HEK293 (cell line): ENCODE measurements around the gene LRRC23.

Source experiments
- BCL11B ChIP-seq: fragments of 450-650 bp; formaldehyde crosslinking; IDR thresholded peaks from 2 replicates; pipeline ENCODE4 v1.5.1; 2016; ENCODE audit warnings: low read depth, missing biosample characterization, missing genetic modification characterization
- GLI2 ChIP-seq: fragments of 450-650 bp; formaldehyde crosslinking; IDR thresholded peaks from 2 replicates; pipeline ENCODE4; 2017; ENCODE audit warnings: missing biosample characterization, missing genetic modification characterization, low read depth, borderline replicate concordance
- HOXA7 ChIP-seq: sonication (generic); formaldehyde crosslinking; IDR thresholded peaks from 2 replicates; pipeline ENCODE4 v1.8.1; 2022; ENCODE audit warnings: missing genetic modification reagents, borderline replicate concordance
- KLF10 ChIP-seq: fragments of 450-650 bp; IDR thresholded peaks from 2 replicates; pipeline ENCODE4 v1.5.1; 2018; ENCODE audit warnings: missing biosample characterization, mild to moderate bottlenecking, missing genetic modification characterization
- KLF17 ChIP-seq: fragments of 450-650 bp; formaldehyde crosslinking; IDR thresholded peaks from 2 replicates; pipeline ENCODE4 v1.5.1; 2016; ENCODE audit warnings: missing biosample characterization, missing genetic modification characterization
- SP3 ChIP-seq: fragments of 450-650 bp; formaldehyde crosslinking; IDR thresholded peaks from 2 replicates; pipeline ENCODE4 v1.5.1; 2016; ENCODE audit warnings: missing biosample characterization, missing genetic modification characterization
- TCF7L2 ChIP-seq: IDR thresholded peaks from 2 replicates; pipeline ENCODE4 v1.6.1; 2011; ENCODE audit warnings: low read depth, mild to moderate bottlenecking, inconsistent platforms, low read length, moderate library complexity, borderline replicate concordance
- TSHZ1 ChIP-seq: fragments of 450-650 bp; formaldehyde crosslinking; IDR thresholded peaks from 2 replicates; pipeline ENCODE4 v1.5.1; 2016; ENCODE audit warnings: missing biosample characterization, missing genetic modification characterization, borderline replicate concordance
- ZBTB10 ChIP-seq: fragments of 450-650 bp; formaldehyde crosslinking; IDR thresholded peaks from 2 replicates; pipeline ENCODE4 v1.5.1; 2016; ENCODE audit warnings: missing biosample characterization, missing genetic modification characterization
- ZBTB20 ChIP-seq: fragments of 450-650 bp; formaldehyde crosslinking; IDR thresholded peaks from 2 replicates; pipeline ENCODE4 v1.5.1; 2016; ENCODE audit warnings: missing biosample characterization, missing genetic modification characterization
- ZBTB8A ChIP-seq: fragments of 450-650 bp; formaldehyde crosslinking; IDR thresholded peaks from 2 replicates; pipeline ENCODE4 v1.5.1; 2016; ENCODE audit warnings: missing biosample characterization, missing genetic modification characterization
- ZNF114 ChIP-seq: fragments of 450-650 bp; formaldehyde crosslinking; IDR thresholded peaks from 2 replicates; pipeline ENCODE4 v1.5.0; 2017; ENCODE audit warnings: missing biosample characterization, missing genetic modification characterization
- ZNF133 ChIP-seq: fragments of 450-650 bp; formaldehyde crosslinking; IDR thresholded peaks from 2 replicates; pipeline ENCODE4 v1.5.1; 2016; ENCODE audit warnings: missing biosample characterization, missing genetic modification characterization
- ZNF157 ChIP-seq: fragments of 450-650 bp; formaldehyde crosslinking; IDR thresholded peaks from 2 replicates; pipeline ENCODE4 v1.5.1; 2016; ENCODE audit warnings: missing biosample characterization, missing genetic modification characterization
- ZNF169 ChIP-seq: fragments of 450-650 bp; formaldehyde crosslinking; IDR thresholded peaks from 2 replicates; pipeline ENCODE4 v1.5.1; 2016; ENCODE audit warnings: missing biosample characterization, missing genetic modification characterization
- ZNF175 ChIP-seq: fragments of 450-650 bp; formaldehyde crosslinking; IDR thresholded peaks from 2 replicates; pipeline ENCODE4 v1.5.1; 2016; ENCODE audit warnings: missing biosample characterization, missing genetic modification characterization
- ZNF23 ChIP-seq: fragments of 450-650 bp; formaldehyde crosslinking; IDR thresholded peaks from 2 replicates; pipeline ENCODE4 v1.5.1; 2016; ENCODE audit warnings: missing biosample characterization, missing genetic modification characterization, borderline replicate concordance
- ZNF341 ChIP-seq: fragments of 450-650 bp; formaldehyde crosslinking; IDR thresholded peaks from 2 replicates; pipeline ENCODE4; 2016; ENCODE audit warnings: low read depth, missing biosample characterization, missing genetic modification characterization
- ZNF510 ChIP-seq: fragments of 450-650 bp; formaldehyde crosslinking; IDR thresholded peaks from 2 replicates; pipeline ENCODE4 v1.5.1; 2018; ENCODE audit warnings: mild to moderate bottlenecking, missing genetic modification characterization, missing biosample characterization; ENCODE audit not compliant: insufficient replicate concordance
- ZNF558 ChIP-seq: fragments of 450-650 bp; formaldehyde crosslinking; IDR thresholded peaks from 2 replicates; pipeline ENCODE4 v1.5.1; 2016; ENCODE audit warnings: missing biosample characterization, missing genetic modification characterization
- ZNF571 ChIP-seq: fragments of 450-650 bp; formaldehyde crosslinking; IDR thresholded peaks from 2 replicates; pipeline ENCODE4 v1.5.0; 2017; ENCODE audit warnings: missing biosample characterization, missing genetic modification characterization
- ZNF585B ChIP-seq: fragments of 450-650 bp; formaldehyde crosslinking; IDR thresholded peaks from 2 replicates; pipeline ENCODE4 v1.5.1; 2016; ENCODE audit warnings: missing biosample characterization, missing genetic modification characterization
- ZNF677 ChIP-seq: fragments of 450-650 bp; IDR thresholded peaks from 2 replicates; pipeline ENCODE4 v1.5.0; 2018; ENCODE audit warnings: missing biosample characterization, mild to moderate bottlenecking, missing genetic modification characterization, moderate library complexity
- ZNF692 ChIP-seq: fragments of 450-650 bp; formaldehyde crosslinking; IDR thresholded peaks from 2 replicates; pipeline ENCODE4 v1.5.1; 2016; ENCODE audit warnings: missing biosample characterization, missing genetic modification characterization
- ZNF747 ChIP-seq: fragments of 450-650 bp; formaldehyde crosslinking; IDR thresholded peaks from 2 replicates; pipeline ENCODE4 v1.5.1; 2016; ENCODE audit warnings: missing biosample characterization, missing genetic modification characterization
- ZNF792 ChIP-seq: fragments of 450-650 bp; formaldehyde crosslinking; IDR thresholded peaks from 2 replicates; pipeline ENCODE4 v1.5.1; 2016; ENCODE audit warnings: missing biosample characterization, missing genetic modification characterization
- TF ChIP-seq, protein P1 (sequence below): fragments of 450-650 bp; formaldehyde crosslinking; IDR thresholded peaks from 2 replicates; pipeline ENCODE4 v1.5.1; 2016; ENCODE audit warnings: missing biosample characterization, missing genetic modification characterization
- TF ChIP-seq, protein P2 (sequence below): fragments of 450-650 bp; formaldehyde crosslinking; IDR thresholded peaks from 2 replicates; pipeline ENCODE4 v1.5.1; 2016; ENCODE audit warnings: missing biosample characterization, missing genetic modification characterization

Gene LRRC23

GRCh38 chr12:6937481-6938352 lies 33.1 kb downstream of the LRRC23 start (continued):
- TF ChIP-seq TSHZ1 (tag by site-specific recombination) (no peak), ZNF585B (tag by site-specific recombination) (no peak), ZNF571 (tag by site-specific recombination) (no peak), ZBTB8A (tag by site-specific recombination) (peak; percentile 87), ZNF747 (no peak), ZNF133 (tag by site-specific recombination) (no peak), ZNF792 (tag by site-specific recombination) (no peak), ZNF558 (tag by site-specific recombination) (no peak; the same call in 1 of the 2 replicates), ZNF157 (no peak), HOXA7 (no peak), ZNF175 (no peak), KLF10 (peak; percentile 40; the same call in 1 of the 2 replicates), ZNF692 (peak; percentile 82), ZNF677 (tag by site-specific recombination) (no peak), ZNF341 (no peak), ZNF114 (tag by site-specific recombination) (no peak), SP3 (peak; percentile 83), ZBTB10 (no peak), GLI2 (tag by site-specific recombination) (no peak), ZNF23 (no peak), ZNF510 (tag by site-specific recombination) (no peak), BCL11B (tag by site-specific recombination) (no peak), KLF17 (tag by site-specific recombination) (peak; percentile 93), TCF7L2 (no peak), ZNF169 (tag by site-specific recombination) (no peak), ZBTB20 (tag by site-specific recombination) (peak; percentile 76; the same call in 1 of the 2 replicates)
- TF ChIP-seq, protein P1, sequence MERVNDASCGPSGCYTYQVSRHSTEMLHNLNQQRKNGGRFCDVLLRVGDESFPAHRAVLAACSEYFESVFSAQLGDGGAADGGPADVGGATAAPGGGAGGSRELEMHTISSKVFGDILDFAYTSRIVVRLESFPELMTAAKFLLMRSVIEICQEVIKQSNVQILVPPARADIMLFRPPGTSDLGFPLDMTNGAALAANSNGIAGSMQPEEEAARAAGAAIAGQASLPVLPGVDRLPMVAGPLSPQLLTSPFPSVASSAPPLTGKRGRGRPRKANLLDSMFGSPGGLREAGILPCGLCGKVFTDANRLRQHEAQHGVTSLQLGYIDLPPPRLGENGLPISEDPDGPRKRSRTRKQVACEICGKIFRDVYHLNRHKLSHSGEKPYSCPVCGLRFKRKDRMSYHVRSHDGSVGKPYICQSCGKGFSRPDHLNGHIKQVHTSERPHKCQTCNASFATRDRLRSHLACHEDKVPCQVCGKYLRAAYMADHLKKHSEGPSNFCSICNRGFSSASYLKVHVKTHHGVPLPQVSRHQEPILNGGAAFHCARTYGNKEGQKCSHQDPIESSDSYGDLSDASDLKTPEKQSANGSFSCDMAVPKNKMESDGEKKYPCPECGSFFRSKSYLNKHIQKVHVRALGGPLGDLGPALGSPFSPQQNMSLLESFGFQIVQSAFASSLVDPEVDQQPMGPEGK: peak; percentile 53; the same call in 1 of the 2 replicates
- TF ChIP-seq, protein P2, sequence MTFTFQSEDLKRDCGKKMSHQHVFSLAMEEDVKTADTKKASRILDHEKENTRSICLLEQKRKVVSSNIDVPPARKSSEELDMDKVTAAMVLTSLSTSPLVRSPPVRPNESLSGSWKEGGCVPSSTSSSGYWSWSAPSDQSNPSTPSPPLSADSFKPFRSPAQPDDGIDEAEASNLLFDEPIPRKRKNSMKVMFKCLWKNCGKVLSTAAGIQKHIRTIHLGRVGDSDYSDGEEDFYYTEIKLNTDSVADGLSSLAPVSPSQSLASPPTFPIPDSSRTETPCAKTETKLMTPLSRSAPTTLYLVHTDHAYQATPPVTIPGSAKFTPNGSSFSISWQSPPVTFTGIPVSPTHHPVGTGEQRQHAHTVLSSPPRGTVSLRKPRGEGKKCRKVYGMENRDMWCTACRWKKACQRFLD (tag by site-specific recombination): no peak
